ENCODE measurements around the gene OTOGL. TPM values are rescaled to one million over a fixed set of nuclear protein-coding genes. Genes with fewer than 3 reads are reported as not detected.

The OTOGL gene
- total RNA-seq, 1 donor from 2014 or later = not detected

DNA sequence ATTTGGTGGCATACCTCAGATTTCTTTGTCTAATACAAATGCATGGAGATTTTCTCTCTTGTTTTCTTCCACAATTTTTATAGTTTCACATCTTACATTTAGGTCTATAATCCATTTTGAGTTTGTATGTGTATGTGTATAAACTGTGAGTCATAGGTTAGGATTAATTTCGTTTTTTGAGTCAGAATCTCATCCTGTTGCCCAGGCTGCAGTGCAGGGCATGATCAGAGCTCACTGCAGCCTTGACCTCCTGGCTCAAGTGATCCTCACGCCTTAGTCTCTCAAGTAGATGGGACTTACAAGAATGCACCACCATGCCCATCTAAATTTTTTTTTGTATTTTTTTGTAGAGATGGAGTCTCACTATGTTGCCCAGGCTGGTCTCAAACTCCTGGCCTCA is 71.6 kb downstream of the OTOGL start:
- Mint-ChIP-seq H3K27ac (no peak overlapping the region), H3K36me3 (ENCODE audit: low read depth) (no peaks in the 10 kb centered on the region), H3K4me3 (no peak overlapping the region), H3K4me1 (no peaks in the 10 kb centered on the region), H3K27me3 (peaks cover 8% of the 10 kb centered on the region), H3K9me3 (no peaks in the 10 kb centered on the region)
- TF ChIP-seq CTCF (IDR thresholded peaks at IDR 0.05) = no peak
- no peak for ATAC-seq (ENCODE audit: low read depth)
- POLR2A ChIA-PET = no interaction called here
- CTCF ChIA-PET = no interaction called here
- no peak for DNase-seq
- intact Hi-C loops (cut with micrococcal nuclease) = no loop called here

- ATAC-seq (ENCODE audit: low read depth) (no peak), DNase-seq (no peak)
- intact Hi-C loops (cut with micrococcal nuclease) = no loop called here
- H3K27me3 Mint-ChIP-seq = peaks cover 4% of the 10 kb centered on the region
- no peaks in the 10 kb centered on the region for H3K36me3 Mint-ChIP-seq (ENCODE audit: low read depth)
- POLR2A ChIA-PET = no interaction called here
- no peak overlapping the region for H3K4me3 Mint-ChIP-seq
- no peaks in the 10 kb centered on the region for H3K9me3 Mint-ChIP-seq
- TF ChIP-seq CTCF (IDR thresholded peaks at IDR 0.05) = no peak
- no peaks in the 10 kb centered on the region for H3K4me1 Mint-ChIP-seq
- H3K27ac Mint-ChIP-seq = no peak overlapping the region
- CTCF ChIA-PET = no interaction called here
Observed at GRCh38 chr12:80173083-80173864, 73.9 kb downstream of the OTOGL start.

- no peaks in the 10 kb centered on the region for H3K36me3 Mint-ChIP-seq (ENCODE audit: low read depth)
- H3K4me3 Mint-ChIP-seq = no peak overlapping the region
- ChIA-PET CTCF (no interaction called here), POLR2A (no interaction called here)
- no peak for ATAC-seq (ENCODE audit: low read depth)
- intact Hi-C loops (cut with micrococcal nuclease) = no loop called here
- no peak overlapping the region for H3K27ac Mint-ChIP-seq
- TF ChIP-seq CTCF (IDR thresholded peaks at IDR 0.05) = no peak
- no peaks in the 10 kb centered on the region for H3K4me1 Mint-ChIP-seq
- no peak for DNase-seq
- H3K9me3 Mint-ChIP-seq = no peaks in the 10 kb centered on the region
- H3K27me3 Mint-ChIP-seq = peaks cover 6% of the 10 kb centered on the region
Observed at GRCh38 chr12:80175307-80175930, 76.1 kb downstream of the OTOGL start.

DNA sequence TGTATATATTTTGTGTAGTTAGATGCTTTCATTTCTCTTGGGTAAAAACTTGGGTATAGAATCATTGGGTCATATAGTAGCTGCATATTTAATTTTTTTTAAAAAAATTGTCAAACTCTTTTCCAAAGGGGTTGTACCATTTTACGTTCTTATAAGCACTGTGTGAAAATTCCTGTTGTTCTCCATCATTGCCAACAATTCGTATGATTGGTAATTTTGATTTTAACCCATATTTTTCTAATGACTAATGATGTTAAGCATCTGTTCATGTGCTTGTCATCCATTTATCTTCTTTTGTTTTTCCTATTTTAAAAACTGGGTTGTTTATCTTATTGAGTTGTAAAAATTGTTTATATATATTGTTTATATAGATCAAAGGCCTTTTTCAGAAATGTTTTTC is 77.4 kb downstream of the OTOGL start:
- intact Hi-C loops (cut with micrococcal nuclease) = no loop called here
- no peak for ATAC-seq (ENCODE audit: low read depth)
- Mint-ChIP-seq H3K4me1 (no peaks in the 10 kb centered on the region), H3K36me3 (ENCODE audit: low read depth) (no peaks in the 10 kb centered on the region), H3K27ac (no peak overlapping the region), H3K4me3 (no peak overlapping the region), H3K9me3 (no peaks in the 10 kb centered on the region), H3K27me3 (peaks cover 6% of the 10 kb centered on the region)
- ChIA-PET POLR2A (no interaction called here), CTCF (no interaction called here)
- DNase-seq = no peak
- no peak for TF ChIP-seq CTCF (IDR thresholded peaks at IDR 0.05)

GRCh38 chr12:80178846-80179245 is 79.5 kb downstream of the OTOGL start:
- no peak for DNase-seq
- H3K27ac Mint-ChIP-seq = no peak overlapping the region
- intact Hi-C loops (cut with micrococcal nuclease) = no loop called here
- no peak for ATAC-seq (ENCODE audit: low read depth)
- H3K36me3 Mint-ChIP-seq (ENCODE audit: low read depth) = no peaks in the 10 kb centered on the region
- CTCF ChIA-PET = no interaction called here
- H3K9me3 Mint-ChIP-seq = no peaks in the 10 kb centered on the region
- POLR2A ChIA-PET = no interaction called here
- no peak overlapping the region for H3K4me3 Mint-ChIP-seq
- H3K4me1 Mint-ChIP-seq = no peaks in the 10 kb centered on the region
- TF ChIP-seq CTCF (IDR thresholded peaks at IDR 0.05) = no peak
- peaks cover 3% of the 10 kb centered on the region for H3K27me3 Mint-ChIP-seq

All from activated B cell treated with CpG ODN at 0.5 μM for 24 hours (primary cell).